HepG2 (cell line): Measurements from ENCODE around the gene ZCCHC7.

ENCODE experiments used
- MIER2 ChIP-seq: IDR thresholded peaks from 2 replicates; pipeline ENCODE4 v1.6.1; 2016; ENCODE audit warnings: missing biosample characterization, missing genetic modification reagents
- YY1 ChIP-seq: IDR thresholded peaks from 2 replicates; pipeline ENCODE4 v1.6.1; 2011; ENCODE audit warnings: low read length, low read depth, moderate library complexity, mild to moderate bottlenecking; ENCODE audit not compliant: insufficient read depth, insufficient replicate concordance
- ZNF224 ChIP-seq: sonication (generic); formaldehyde crosslinking; IDR thresholded peaks from 2 replicates; pipeline ENCODE4 v1.5.0; 2020; ENCODE audit warnings: mild to moderate bottlenecking, missing genetic modification reagents
- TF ChIP-seq, protein P1 (sequence below): sonication (generic); formaldehyde crosslinking; IDR thresholded peaks from 2 replicates; pipeline ENCODE4 v1.4.0; 2020; ENCODE audit warnings: missing genetic modification reagents
- TF ChIP-seq, protein P2 (sequence below): IDR thresholded peaks from 2 replicates; pipeline ENCODE4 v1.6.1; 2016; ENCODE audit warnings: missing compliant biosample characterization, missing genetic modification reagents, borderline replicate concordance
- TF ChIP-seq, protein P3 (sequence below): sonication (generic); formaldehyde crosslinking; IDR thresholded peaks from 2 replicates; pipeline ENCODE4 v1.4.0; 2020; ENCODE audit warnings: missing genetic modification reagents, borderline replicate concordance
- TF ChIP-seq, protein P4 (sequence below): sonication (generic); formaldehyde crosslinking; IDR thresholded peaks from 2 replicates; pipeline ENCODE4 v1.5.0; 2020; ENCODE audit warnings: mild to moderate bottlenecking, missing genetic modification reagents, moderate library complexity
- TF ChIP-seq, protein P5 (sequence below): sonication (generic); formaldehyde crosslinking; IDR thresholded peaks from 2 replicates; pipeline ENCODE4 v1.4.0; 2020; ENCODE audit warnings: missing genetic modification reagents

DNA sequence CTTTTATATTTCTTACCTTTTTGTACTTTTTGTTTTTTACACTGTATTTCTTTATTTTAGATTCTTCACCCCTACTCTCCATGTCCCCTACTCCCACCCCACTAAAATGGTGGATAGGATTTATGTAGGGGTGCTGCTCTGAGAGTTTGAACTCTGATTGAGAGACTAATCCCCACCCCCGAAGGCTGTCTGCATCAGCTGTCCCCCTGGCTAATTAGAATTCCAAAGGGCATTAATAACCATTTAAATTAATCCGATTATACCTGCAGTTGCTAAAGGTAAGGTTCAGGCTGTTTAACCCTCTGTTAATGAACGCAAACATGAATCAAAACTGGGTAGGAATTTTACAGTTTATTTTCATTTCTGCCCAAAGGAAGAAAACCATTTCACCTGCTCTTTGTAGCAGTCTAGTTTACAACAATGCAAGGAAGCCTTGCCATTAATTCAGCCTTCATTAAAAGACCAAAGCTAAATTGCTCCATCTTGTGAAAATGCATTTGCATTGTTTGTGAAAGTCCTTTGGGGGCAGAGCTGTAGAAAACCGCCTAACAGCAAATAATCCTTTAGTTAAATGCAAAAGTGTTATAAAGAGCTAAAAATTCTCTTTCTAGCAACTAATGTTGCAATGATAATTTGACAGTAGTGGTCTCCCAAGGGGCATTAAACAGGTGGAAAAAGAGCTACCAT is 71.2 kb downstream of the ZCCHC7 start:
- TF ChIP-seq, protein P1, sequence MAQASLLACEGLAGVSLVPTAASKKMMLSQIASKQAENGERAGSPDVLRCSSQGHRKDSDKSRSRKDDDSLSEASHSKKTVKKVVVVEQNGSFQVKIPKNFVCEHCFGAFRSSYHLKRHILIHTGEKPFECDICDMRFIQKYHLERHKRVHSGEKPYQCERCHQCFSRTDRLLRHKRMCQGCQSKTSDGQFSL (CRISPR knock-in tag), result no peak
- no peak for TF ChIP-seq ZNF224 (CRISPR knock-in tag)
- TF ChIP-seq, protein P2, sequence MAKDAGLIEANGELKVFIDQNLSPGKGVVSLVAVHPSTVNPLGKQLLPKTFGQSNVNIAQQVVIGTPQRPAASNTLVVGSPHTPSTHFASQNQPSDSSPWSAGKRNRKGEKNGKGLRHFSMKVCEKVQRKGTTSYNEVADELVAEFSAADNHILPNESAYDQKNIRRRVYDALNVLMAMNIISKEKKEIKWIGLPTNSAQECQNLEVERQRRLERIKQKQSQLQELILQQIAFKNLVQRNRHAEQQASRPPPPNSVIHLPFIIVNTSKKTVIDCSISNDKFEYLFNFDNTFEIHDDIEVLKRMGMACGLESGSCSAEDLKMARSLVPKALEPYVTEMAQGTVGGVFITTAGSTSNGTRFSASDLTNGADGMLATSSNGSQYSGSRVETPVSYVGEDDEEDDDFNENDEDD (CRISPR knock-in tag), result no peak
- no peak for TF ChIP-seq YY1
- TF ChIP-seq, protein P3, sequence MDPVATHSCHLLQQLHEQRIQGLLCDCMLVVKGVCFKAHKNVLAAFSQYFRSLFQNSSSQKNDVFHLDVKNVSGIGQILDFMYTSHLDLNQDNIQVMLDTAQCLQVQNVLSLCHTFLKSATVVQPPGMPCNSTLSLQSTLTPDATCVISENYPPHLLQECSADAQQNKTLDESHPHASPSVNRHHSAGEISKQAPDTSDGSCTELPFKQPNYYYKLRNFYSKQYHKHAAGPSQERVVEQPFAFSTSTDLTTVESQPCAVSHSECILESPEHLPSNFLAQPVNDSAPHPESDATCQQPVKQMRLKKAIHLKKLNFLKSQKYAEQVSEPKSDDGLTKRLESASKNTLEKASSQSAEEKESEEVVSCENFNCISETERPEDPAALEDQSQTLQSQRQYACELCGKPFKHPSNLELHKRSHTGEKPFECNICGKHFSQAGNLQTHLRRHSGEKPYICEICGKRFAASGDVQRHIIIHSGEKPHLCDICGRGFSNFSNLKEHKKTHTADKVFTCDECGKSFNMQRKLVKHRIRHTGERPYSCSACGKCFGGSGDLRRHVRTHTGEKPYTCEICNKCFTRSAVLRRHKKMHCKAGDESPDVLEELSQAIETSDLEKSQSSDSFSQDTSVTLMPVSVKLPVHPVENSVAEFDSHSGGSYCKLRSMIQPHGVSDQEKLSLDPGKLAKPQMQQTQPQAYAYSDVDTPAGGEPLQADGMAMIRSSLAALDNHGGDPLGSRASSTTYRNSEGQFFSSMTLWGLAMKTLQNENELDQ (CRISPR knock-in tag), result no peak
- TF ChIP-seq, protein P4, sequence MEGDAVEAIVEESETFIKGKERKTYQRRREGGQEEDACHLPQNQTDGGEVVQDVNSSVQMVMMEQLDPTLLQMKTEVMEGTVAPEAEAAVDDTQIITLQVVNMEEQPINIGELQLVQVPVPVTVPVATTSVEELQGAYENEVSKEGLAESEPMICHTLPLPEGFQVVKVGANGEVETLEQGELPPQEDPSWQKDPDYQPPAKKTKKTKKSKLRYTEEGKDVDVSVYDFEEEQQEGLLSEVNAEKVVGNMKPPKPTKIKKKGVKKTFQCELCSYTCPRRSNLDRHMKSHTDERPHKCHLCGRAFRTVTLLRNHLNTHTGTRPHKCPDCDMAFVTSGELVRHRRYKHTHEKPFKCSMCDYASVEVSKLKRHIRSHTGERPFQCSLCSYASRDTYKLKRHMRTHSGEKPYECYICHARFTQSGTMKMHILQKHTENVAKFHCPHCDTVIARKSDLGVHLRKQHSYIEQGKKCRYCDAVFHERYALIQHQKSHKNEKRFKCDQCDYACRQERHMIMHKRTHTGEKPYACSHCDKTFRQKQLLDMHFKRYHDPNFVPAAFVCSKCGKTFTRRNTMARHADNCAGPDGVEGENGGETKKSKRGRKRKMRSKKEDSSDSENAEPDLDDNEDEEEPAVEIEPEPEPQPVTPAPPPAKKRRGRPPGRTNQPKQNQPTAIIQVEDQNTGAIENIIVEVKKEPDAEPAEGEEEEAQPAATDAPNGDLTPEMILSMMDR (CRISPR knock-in tag), result no peak
- no peak for TF ChIP-seq MIER2
- TF ChIP-seq, protein P5, sequence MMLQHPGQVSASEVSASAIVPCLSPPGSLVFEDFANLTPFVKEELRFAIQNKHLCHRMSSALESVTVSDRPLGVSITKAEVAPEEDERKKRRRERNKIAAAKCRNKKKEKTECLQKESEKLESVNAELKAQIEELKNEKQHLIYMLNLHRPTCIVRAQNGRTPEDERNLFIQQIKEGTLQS (CRISPR knock-in tag), result no peak
